Skeletal muscle satellite cell (primary cell): ENCODE data around the gene DOC2B.
"Not testable (repeated sequence)": the region's sequence is repeated elsewhere in the genome, so short reads cannot be mapped to it uniquely, and the experiment has no call there.

Source experiments
- H3K27me3 ChIP-seq: 2 replicates; pipeline ENCODE4 v1.7.0; 2013; ENCODE audit warnings: low read length; ENCODE audit not compliant: control insufficient read depth, insufficient read depth
- H3K36me3 ChIP-seq: 2 replicates; pipeline ENCODE4 v1.7.0; 2013; ENCODE audit warnings: mild to moderate bottlenecking, control low read depth, low read length; ENCODE audit not compliant: insufficient read depth
- H3K4me1 ChIP-seq: 2 replicates; pipeline ENCODE4 v1.7.0; 2013; ENCODE audit warnings: low read length; ENCODE audit not compliant: control insufficient read depth, insufficient read depth
- H3K4me2 ChIP-seq: 2 replicates; pipeline ENCODE4 v1.7.0; 2013; ENCODE audit warnings: mild to moderate bottlenecking, low read length
- H3K4me3 ChIP-seq: 2 replicates; pipeline ENCODE4 v1.7.0; 2013; ENCODE audit warnings: low read length
- H3K9ac ChIP-seq: 2 replicates; pipeline ENCODE4 v1.7.0; 2013; ENCODE audit warnings: mild to moderate bottlenecking, low read depth, low read length, moderate library complexity
- H3K9me3 ChIP-seq: replicated peaks from 2 replicates; pipeline ENCODE4 v1.7.0; 2013; ENCODE audit warnings: mild to moderate bottlenecking, control low read depth, low read length

The DOC2B gene

DNA sequence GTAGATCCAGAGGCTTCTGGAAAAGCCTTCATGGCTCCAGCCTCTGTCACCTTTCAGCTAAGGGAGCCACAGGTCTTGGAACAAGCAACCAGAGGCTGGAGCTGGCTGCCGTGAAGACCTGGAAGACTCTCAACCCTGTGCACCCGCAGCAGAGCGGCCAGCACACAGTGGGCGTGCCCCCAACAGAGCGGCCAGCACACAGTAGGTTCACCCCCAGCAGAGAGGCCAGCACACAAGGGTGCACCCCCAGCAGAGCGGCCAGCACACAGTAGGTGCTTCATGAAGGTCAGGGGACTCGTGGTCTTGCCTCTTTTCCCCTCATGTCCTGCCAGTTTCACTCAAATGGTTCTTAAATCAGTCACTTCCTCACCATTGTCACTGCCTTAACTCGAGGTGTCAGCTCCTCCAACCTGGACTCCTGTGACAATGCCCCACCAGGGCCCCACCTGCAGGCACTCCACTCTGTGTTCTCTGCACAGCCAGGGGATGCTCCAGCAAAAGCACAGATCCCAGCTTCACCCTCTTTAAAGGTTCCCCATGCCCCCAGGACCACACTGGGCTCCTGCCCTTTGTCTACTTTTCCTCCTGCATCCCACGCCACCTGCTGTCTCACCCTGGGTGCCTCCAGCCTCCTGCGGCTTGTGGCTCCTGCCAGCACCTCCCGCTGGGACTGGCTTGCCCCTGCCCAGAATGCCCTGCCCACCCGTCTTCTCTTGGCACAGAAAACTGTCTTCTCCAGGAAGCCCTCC, 42.4 kb upstream of the DOC2B start:
- no peak overlapping the region for H3K4me3 ChIP-seq
- no peak overlapping the region for H3K4me2 ChIP-seq
- no peaks in the 10 kb centered on the region for H3K36me3 ChIP-seq
- H3K9ac ChIP-seq = no peak overlapping the region
- no peaks in the 10 kb centered on the region for H3K9me3 ChIP-seq
- H3K27me3 ChIP-seq = peaks cover 24% of the 10 kb centered on the region
- H3K4me1 ChIP-seq = no peaks in the 10 kb centered on the region

DNA sequence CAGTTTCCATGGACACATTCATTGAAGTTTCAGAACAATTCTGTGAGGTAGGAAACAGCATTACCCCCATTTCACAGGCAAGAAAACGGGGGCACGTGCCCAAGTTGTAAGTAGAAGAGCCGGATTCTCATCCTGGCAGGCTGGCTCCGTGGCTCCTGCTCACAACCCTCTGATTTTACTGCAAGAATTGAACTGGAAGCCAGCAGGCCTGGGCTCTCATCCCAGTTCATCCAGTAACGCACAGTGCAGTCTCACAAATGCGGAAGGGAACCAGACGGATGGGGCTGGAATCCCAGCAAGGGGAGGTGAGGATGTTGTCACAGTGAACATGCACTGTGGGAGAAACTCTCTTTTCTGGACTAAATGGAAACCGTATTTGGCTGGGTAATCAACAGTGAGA, 40.7 kb upstream of the DOC2B start:
- Histone ChIP-seq H3K27me3 (peaks cover 14% of the 10 kb centered on the region), H3K4me2 (no peak overlapping the region), H3K9me3 (no peaks in the 10 kb centered on the region), H3K9ac (no peak overlapping the region), H3K4me3 (no peak overlapping the region), H3K4me1 (no peaks in the 10 kb centered on the region), H3K36me3 (no peaks in the 10 kb centered on the region)

DNA sequence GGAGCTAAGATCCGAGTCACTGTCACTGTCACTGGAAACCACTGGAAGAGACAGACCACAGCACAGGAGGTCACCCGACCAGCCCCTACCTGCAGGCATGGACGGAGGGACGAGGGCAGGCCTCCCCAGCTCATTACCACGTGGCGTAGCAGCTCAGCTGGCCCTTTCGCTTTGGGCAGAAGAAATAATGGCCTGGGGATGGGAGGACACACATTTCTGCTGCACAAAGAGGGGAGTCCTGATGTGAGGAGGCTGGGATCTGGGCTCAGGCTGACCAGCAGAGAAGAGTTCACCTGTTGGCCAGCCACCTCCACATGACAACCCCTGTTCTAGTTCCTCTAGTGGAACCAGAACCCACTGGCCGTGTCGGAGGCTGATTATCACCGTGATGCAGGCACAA, 38.2 kb upstream of the DOC2B start:
- Histone ChIP-seq H3K4me3 (no peak overlapping the region), H3K4me2 (no peak overlapping the region), H3K4me1 (no peaks in the 10 kb centered on the region)

DNA sequence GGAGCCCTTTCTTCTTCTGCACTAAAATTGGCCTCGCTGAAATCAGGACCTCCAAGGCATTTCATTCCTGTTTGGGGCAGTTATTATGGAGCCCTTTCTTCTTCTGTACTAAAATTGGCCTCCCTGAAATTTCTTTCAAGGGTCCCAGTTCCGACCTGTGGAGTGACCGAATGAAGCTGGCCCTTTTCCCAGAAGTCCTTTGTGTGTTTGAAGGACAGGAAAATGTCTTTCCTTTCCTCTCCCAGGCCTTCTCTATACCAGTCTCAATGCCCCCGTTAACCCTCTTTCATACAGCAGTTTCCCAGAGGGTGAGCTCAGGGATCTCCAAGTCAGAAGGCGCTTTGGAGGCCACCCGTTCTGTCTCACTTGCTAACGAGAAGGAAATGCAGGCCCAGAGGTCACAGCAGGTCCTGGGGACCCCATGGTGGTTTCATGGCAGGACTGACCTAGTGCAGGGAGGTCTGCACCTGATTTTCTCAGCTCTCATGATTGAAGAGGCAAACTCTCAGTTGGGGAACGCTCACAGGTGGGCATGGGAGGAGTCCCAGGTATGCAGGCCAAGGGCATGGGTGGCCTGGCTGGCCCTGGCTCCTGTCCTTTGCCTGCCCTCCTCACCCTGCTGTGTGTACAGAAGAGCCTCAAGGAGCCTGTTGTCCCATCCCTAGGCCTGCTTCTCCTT, 37.1 kb upstream of the DOC2B start:
- Histone ChIP-seq H3K36me3 (no peaks in the 10 kb centered on the region), H3K4me2 (no peak overlapping the region), H3K27me3 (no peaks in the 10 kb centered on the region), H3K9ac (no peak overlapping the region), H3K9me3 (no peaks in the 10 kb centered on the region), H3K4me3 (no peak overlapping the region), H3K4me1 (no peaks in the 10 kb centered on the region)

More for the DNA sequence above, 38.2 kb upstream of the DOC2B start:
- no peaks in the 10 kb centered on the region for H3K36me3 ChIP-seq
- H3K9ac ChIP-seq = no peak overlapping the region
- no peaks in the 10 kb centered on the region for H3K9me3 ChIP-seq
- H3K27me3 ChIP-seq = no peaks in the 10 kb centered on the region

DNA sequence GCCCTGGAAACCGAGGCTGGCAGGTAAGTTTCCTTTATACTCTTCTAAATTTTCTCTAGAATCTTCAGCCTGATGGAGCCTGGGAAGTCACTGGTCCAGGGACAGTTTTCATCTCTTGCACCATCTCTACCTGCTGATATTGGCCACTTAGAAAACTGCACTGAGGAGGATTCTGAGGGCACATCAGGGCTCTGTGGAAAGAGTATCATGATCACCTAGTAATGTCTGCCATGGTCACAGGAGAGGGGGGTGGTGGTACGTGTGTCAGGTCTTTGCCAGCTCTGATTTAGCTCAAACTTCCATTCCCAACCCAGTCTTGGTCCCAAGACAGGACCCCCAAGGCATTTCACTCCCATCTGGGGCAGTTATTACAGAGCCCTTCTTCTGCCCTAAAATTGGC, 35.2 kb upstream of the DOC2B start:
- H3K4me1 ChIP-seq = no peaks in the 10 kb centered on the region

DNA sequence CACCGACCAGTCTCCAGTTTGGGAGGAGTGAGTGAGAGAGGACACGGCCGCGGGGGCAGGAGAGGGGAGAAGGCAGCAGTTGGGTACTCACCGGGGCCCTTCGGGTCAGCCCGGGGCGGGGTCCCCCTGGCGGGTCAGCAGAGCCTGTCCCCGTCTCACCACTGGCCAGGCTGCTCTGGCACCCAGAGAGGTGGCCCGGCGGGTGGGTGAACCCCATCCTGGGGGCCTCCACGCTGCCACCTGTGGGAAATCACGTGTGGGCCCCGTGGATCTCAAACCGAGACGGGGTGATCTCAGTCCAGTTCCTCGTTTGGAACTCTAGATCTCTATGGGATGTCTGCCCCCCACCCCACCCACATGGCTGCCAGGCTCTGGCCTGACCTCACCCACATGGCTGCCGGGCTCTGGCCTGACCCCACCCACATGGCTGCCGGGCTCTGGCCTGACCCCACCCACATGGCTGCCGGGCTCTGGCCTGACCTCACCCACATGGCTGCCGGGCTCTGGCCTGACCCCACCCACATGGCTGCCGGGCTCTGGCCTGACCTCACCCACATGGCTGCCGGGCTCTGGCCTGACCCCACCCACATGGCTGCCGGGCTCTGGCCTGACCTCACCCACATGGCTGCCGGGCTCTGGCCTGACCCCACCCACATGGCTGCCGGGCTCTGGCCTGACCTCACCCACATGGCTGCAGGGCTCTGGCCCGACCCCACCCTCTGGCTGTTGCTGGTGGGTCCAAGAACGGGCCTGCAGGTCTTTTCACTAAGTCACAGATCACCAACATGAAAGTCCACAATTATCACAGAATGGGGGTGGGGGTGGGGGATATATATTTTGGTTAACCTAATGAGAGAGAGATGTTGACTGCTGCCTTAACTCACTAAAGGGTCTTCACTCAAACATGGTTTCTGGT, 34.4 kb upstream of the DOC2B start:
- not testable (repeated sequence) for H3K27me3 ChIP-seq, H3K4me1 ChIP-seq, H3K9me3 ChIP-seq, H3K36me3 ChIP-seq
- peak overlapping the region; percentile 62 for H3K4me3 ChIP-seq
- peak overlapping the region; percentile 75 for H3K9ac ChIP-seq
- H3K4me2 ChIP-seq = peak overlapping the region; percentile 73

More for the DNA sequence above, 35.2 kb upstream of the DOC2B start:
- no peak overlapping the region for H3K4me3 ChIP-seq
- H3K36me3 ChIP-seq = no peaks in the 10 kb centered on the region
- no peaks in the 10 kb centered on the region for H3K27me3 ChIP-seq
- H3K9me3 ChIP-seq = no peaks in the 10 kb centered on the region
- no peak overlapping the region for H3K9ac ChIP-seq
- no peak overlapping the region for H3K4me2 ChIP-seq

DNA sequence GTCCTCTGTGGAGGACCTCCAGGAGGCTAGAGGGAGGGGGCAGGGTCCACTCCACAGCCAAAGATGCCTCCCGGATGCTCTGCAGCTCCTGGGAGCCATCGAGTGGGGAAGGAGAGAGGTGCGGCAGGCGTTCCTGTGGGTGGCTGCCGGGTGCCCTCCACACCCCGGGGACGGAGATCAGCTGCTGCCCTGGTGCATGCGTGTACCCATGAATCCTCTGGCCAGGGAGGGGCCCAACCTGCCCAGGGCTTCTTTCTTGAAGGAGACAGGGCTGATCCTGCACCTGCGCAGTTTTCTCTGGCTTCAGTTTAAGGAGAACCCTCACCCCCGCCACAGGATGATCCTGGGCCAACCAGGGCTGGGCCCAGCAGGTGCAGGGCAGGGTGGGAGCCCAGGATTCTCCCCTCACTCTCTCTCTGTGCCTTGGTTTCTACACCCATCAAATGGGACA, 33.5 kb upstream of the DOC2B start:
- peak overlapping the region; percentile 75 for H3K9ac ChIP-seq
- no peaks in the 10 kb centered on the region for H3K27me3 ChIP-seq
- H3K4me1 ChIP-seq = no peaks in the 10 kb centered on the region
- H3K4me3 ChIP-seq = peak overlapping the region; percentile 62
- no peaks in the 10 kb centered on the region for H3K9me3 ChIP-seq
- no peaks in the 10 kb centered on the region for H3K36me3 ChIP-seq
- peak overlapping the region; percentile 73 for H3K4me2 ChIP-seq

DNA sequence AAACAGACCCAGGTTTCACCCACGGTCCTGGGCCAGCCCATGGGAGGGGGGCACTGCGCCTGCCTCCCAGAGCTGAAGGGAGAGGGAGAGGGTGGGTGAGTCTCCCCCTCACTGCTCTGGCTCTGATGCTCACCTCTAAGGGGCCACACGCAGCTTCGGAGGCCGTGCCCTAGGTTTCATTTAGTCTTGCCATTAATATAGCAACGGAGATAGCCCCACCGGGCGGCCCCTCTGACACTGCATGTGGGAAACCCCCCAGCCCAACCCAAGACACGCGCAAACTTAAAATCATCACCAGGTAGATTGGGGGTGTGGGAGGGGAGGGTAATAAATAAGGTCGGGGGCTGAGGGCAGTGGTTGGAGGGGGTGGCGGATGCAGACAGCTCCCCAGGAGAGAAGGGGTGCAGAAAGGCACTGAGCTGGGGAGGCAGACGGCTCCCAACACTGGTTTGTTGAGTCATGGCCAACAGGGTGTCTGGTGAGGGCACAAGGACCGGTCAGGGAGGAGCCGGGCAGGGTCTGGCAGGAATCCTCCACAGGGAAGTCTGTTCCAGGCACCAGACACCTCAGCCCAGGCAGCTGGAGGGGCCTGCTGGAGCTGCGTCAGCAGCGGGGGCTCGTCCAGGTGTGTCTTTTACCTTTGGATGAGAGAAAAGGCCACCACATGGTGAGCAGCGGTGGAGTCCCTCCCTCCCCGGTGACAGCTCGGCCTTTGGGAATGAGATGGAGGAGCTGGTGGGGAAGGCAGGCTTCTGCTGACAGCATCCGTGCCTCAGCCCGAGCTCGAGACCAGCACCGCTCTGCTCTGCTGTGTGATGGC, 32.0 kb upstream of the DOC2B start:
- no peaks in the 10 kb centered on the region for H3K4me1 ChIP-seq
- H3K36me3 ChIP-seq = no peaks in the 10 kb centered on the region
- H3K9me3 ChIP-seq = no peaks in the 10 kb centered on the region
- H3K9ac ChIP-seq = no peak overlapping the region
- no peaks in the 10 kb centered on the region for H3K27me3 ChIP-seq
- no peak overlapping the region for H3K4me3 ChIP-seq
- H3K4me2 ChIP-seq = no peak overlapping the region

DNA sequence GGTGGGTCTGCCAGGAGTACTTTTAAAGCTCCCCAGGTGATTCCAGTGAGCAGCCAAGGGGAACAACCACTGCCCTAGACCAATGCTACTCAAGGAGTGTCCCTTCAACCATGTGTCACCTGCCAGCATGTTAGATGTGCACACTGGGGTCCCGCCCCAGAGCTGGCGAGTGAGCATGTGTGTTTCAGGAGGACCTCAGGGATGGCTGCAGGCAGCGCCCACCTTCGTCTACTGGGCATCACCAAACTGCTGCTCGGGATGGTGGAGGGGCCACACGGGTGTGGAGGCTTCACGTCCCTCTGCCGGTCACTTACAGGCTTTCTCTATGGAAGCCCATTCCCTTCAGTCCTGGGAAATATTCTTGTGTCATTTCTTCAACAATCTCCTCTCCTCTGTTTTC, 29.0 kb upstream of the DOC2B start:
- Histone ChIP-seq H3K4me2 (no peak overlapping the region), H3K9ac (no peak overlapping the region), H3K4me1 (no peaks in the 10 kb centered on the region), H3K27me3 (peaks cover 4% of the 10 kb centered on the region), H3K36me3 (no peaks in the 10 kb centered on the region), H3K9me3 (no peaks in the 10 kb centered on the region), H3K4me3 (no peak overlapping the region)

DNA sequence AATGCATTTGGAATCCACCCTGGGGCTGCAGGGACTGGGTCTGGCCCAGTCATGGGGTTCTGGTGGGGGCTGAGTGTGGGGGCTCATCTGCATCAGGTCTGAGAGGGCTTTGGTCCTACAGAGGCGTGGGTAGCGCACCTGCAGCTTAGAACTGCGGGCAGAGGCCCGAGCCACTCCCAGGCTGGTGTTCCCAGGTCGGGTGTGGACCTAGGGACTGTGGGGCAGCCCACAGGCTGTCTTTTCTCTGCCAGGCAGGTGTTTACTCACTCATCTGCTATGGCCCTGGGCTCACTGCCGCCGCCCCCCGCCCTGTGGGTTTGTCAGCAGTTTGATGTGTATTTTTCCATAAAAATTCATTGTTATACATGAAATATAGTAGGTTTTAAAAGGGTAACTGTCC, 27.0 kb upstream of the DOC2B start:
- no peak overlapping the region for H3K4me2 ChIP-seq
- H3K27me3 ChIP-seq = peaks cover 9% of the 10 kb centered on the region
- H3K4me3 ChIP-seq = no peak overlapping the region
- H3K9ac ChIP-seq = no peak overlapping the region
- no peaks in the 10 kb centered on the region for H3K36me3 ChIP-seq
- H3K9me3 ChIP-seq = no peaks in the 10 kb centered on the region
- no peaks in the 10 kb centered on the region for H3K4me1 ChIP-seq

DNA sequence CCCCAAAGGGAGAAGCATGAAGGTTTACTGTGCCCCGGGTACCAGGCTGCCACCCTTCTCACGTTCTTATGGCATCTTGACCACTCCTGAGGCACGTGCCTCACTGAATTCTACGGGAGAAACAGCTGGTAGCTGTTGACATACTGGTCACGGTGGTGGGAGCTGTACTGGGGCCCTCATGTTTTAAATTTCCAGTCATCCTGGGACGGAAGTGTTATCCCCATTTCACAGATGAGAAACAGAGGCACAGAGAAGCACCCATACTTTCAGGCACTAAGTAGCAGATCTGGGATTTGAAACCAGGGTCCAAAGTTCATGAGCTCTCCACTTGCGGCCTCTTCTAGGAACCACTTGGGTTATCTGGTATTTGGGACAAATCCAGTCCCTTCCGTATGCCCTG, 26.3 kb upstream of the DOC2B start:
- no peaks in the 10 kb centered on the region for H3K36me3 ChIP-seq
- H3K27me3 ChIP-seq = peaks cover 15% of the 10 kb centered on the region
- no peak overlapping the region for H3K9ac ChIP-seq
- no peaks in the 10 kb centered on the region for H3K4me1 ChIP-seq
- no peak overlapping the region for H3K4me2 ChIP-seq
- no peak overlapping the region for H3K4me3 ChIP-seq
- H3K9me3 ChIP-seq = no peaks in the 10 kb centered on the region
